A673 (cell line): ENCODE results near the gene STXBP2.

Experiments used
- CTCF ChIP-seq: fragments of 300-800, 200-600 bp; sonication (generic); conservative IDR thresholded peaks from 2 replicates; pipeline ENCODE4 v1.5.1; 2017; ENCODE audit warnings: low read depth, mild to moderate bottlenecking, antibody characterized with exemption, low read length, moderate library complexity, mixed read lengths
- EZH2 ChIP-seq: fragments of 200-600 bp; sonication (generic); IDR thresholded peaks from 2 replicates; pipeline ENCODE4 v1.6.1; 2017; ENCODE audit warnings: borderline replicate concordance, low read depth, mild to moderate bottlenecking, mixed read lengths, antibody characterized with exemption, low read length; ENCODE audit not compliant: poor library complexity, severe bottlenecking

GRCh38 chr19:7663706-7664105 is 26.8 kb downstream of the STXBP2 start:
- TF ChIP-seq CTCF (no peak), EZH2 (no peak)
